GM18873 (cell line): Measurements from ENCODE around the gene GALR2.

Source experiments
- ATAC-seq: cut with Tn5 transposase; IDR thresholded peaks from one replicate; pipeline ENCODE4 v1.9.1; 2021; ENCODE audit warnings: mild to moderate bottlenecking, moderate library complexity, moderate number of reproducible peaks; ENCODE audit not compliant: unreplicated experiment, low FRiP score

The GALR2 gene

GRCh38 chr17:76078860-76079534 lies 4.4 kb downstream of the GALR2 start, which contains the start of gene ZACN:
ZACN (plus strand) TSS chr17:76079182; CDS start chr17:76079265, 83 bp downstream.
- no peak for ATAC-seq

- no peak for ATAC-seq
Observed at GRCh38 chr17:76079535-76079955, 5.0 kb downstream of the GALR2 start.

GRCh38 chr17:76079956-76080767 lies 5.6 kb downstream of the GALR2 start:
- ATAC-seq = no peak

- no peak for ATAC-seq
Observed at GRCh38 chr17:76080768-76081287, 6.2 kb downstream of the GALR2 start.

GRCh38 chr17:76081295-76082210 lies 7.0 kb downstream of the GALR2 start:
- no peak for ATAC-seq

GRCh38 chr17:76082326-76083251 lies 8.0 kb downstream of the GALR2 start:
- ATAC-seq = no peak

- ATAC-seq = no peak
Observed at GRCh38 chr17:76083536-76084182, 9.1 kb downstream of the GALR2 start.

GRCh38 chr17:76085066-76085730 lies 10.6 kb downstream of the GALR2 start:
- no peak for ATAC-seq

GRCh38 chr17:76085731-76086366 lies 11.3 kb downstream of the GALR2 start:
- no peak for ATAC-seq

- no peak for ATAC-seq
Observed at GRCh38 chr17:76086384-76086783, 11.8 kb downstream of the GALR2 start.

- no peak for ATAC-seq
Observed at GRCh38 chr17:76087531-76087930, 12.9 kb downstream of the GALR2 start.

- no peak for ATAC-seq
Observed at GRCh38 chr17:76088041-76088867, 13.7 kb downstream of the GALR2 start.

GRCh38 chr17:76088868-76089576 lies 14.4 kb downstream of the GALR2 start:
- no peak for ATAC-seq

GRCh38 chr17:76089680-76090516 lies 15.3 kb downstream of the GALR2 start:
- no peak for ATAC-seq

- ATAC-seq = no peak
Observed at GRCh38 chr17:76090517-76091129, 16.0 kb downstream of the GALR2 start.
